CD14-positive monocyte (primary cell): ENCODE measurements around the gene SARNP. TPM values are rescaled to one million over a fixed set of nuclear protein-coding genes. Genes with fewer than 3 reads are reported as not detected.
"Not testable (repeated sequence)": the region's sequence is repeated elsewhere in the genome, so short reads cannot be mapped to it uniquely, and the experiment has no call there.

ENCODE experiments used
- DNase-seq, 3 donors: peaks; one replicate each; pipeline ENCODE4 v3.0.0-alpha.2; 2011 to 2022
- H2AFZ ChIP-seq: 2 replicates; pipeline ENCODE4 v1.6.0; 2012; ENCODE audit warnings: mild to moderate bottlenecking, low read depth, low read length, inconsistent platforms; ENCODE audit not compliant: insufficient read depth, poor library complexity, severe bottlenecking
- H3K27ac ChIP-seq, 2 donors: 1 replicate in 1 of 2; 2 replicates in 1 of 2; pipeline ENCODE4 v1.5.1; 2012 to 2013; ENCODE audit warnings: low read length in 2 of 2, control low read depth in 1 of 2, inconsistent platforms in 1 of 2, low read depth in 1 of 2, mild to moderate bottlenecking in 1 of 2
- H3K27me3 ChIP-seq, 2 donors: one replicate each; pipeline versions ENCODE4 v1.6.0 to v1.6.1; 2011 to 2013; ENCODE audit warnings: low read length in 2 of 2; ENCODE audit not compliant: control insufficient read depth in 2 of 2, insufficient read depth in 2 of 2
- H3K36me3 ChIP-seq, 2 donors: replicated peaks in 1 of 2; 1 replicate in 1 of 2; 2 replicates in 1 of 2; pipeline versions ENCODE4 v1.5.1 to v1.6.1; 2012 to 2013; ENCODE audit warnings: low read length in 2 of 2, control low read depth in 1 of 2, inconsistent platforms in 1 of 2, mild to moderate bottlenecking in 1 of 2; ENCODE audit not compliant: insufficient read depth in 2 of 2, control insufficient read depth in 1 of 2
- H3K4me1 ChIP-seq, 2 donors: 1 replicate in 1 of 2; 2 replicates in 1 of 2; pipeline versions ENCODE4 v1.5.1 to v1.6.1; 2012 to 2013; ENCODE audit warnings: low read length in 2 of 2, control low read depth in 1 of 2, inconsistent platforms in 1 of 2, mild to moderate bottlenecking in 1 of 2, moderate library complexity in 1 of 2; ENCODE audit not compliant: insufficient read depth in 2 of 2, control insufficient read depth in 1 of 2
- H3K4me2 ChIP-seq: replicated peaks from 2 replicates; pipeline ENCODE3; 2012; ENCODE audit warnings: low read length, moderate library complexity, mild to moderate bottlenecking; ENCODE audit not compliant: poor library complexity, severe bottlenecking; ENCODE audit errors: extremely low read depth
- H3K4me3 ChIP-seq, 3 experiments: fragments of 200-600 bp in 1 of 3; sonication (generic) in 1 of 3; replicated peaks in 1 of 3; 1 replicate in 2 of 3; 2 replicates in 1 of 3; pipeline ENCODE4 v1.5.1; 2011 to 2013; ENCODE audit warnings: low read length in 3 of 3, mild to moderate bottlenecking in 3 of 3, control low read depth in 2 of 3, low read depth in 2 of 3, inconsistent platforms in 1 of 3, moderate library complexity in 1 of 3
- H3K79me2 ChIP-seq: 2 replicates; pipeline ENCODE4 v1.6.0; 2012; ENCODE audit warnings: mild to moderate bottlenecking, control low read depth, inconsistent platforms, low read length, moderate library complexity; ENCODE audit not compliant: insufficient read depth
- H3K9ac ChIP-seq: 2 replicates; pipeline ENCODE4 v1.6.0; 2017; ENCODE audit warnings: low read length, mild to moderate bottlenecking; ENCODE audit not compliant: insufficient read depth, poor library complexity, severe bottlenecking
- H3K9me3 ChIP-seq, 2 donors: replicated peaks in 1 of 2; 1 replicate in 1 of 2; 2 replicates in 1 of 2; pipeline versions ENCODE4 v1.5.1 to v1.6.1; 2012 to 2013; ENCODE audit warnings: low read length in 2 of 2, control low read depth in 1 of 2; ENCODE audit not compliant: control insufficient read depth in 1 of 2, insufficient read depth in 1 of 2
- H4K20me1 ChIP-seq: 2 replicates; pipeline ENCODE4 v1.6.0; 2012; ENCODE audit warnings: mild to moderate bottlenecking, low read length, control low read depth, moderate library complexity; ENCODE audit not compliant: insufficient read depth
- H3K27ac Mint-ChIP-seq, 7 donors: one replicate each; pipeline ENCODE4 v1.8.0; 2020; ENCODE audit warnings: mild to moderate bottlenecking in 7 of 7, mixed read lengths in 7 of 7, moderate library complexity in 6 of 7, inconsistent platforms in 2 of 7
- H3K27me3 Mint-ChIP-seq, 3 donors: one replicate each; pipeline ENCODE4 v1.8.0; 2021 to 2022; ENCODE audit warnings: low read depth in 3 of 3, mild to moderate bottlenecking in 3 of 3, mixed read lengths in 3 of 3, moderate library complexity in 3 of 3, inconsistent platforms in 1 of 3
- H3K36me3 Mint-ChIP-seq, 2 donors: one replicate each; pipeline ENCODE4 v1.8.0; 2020; ENCODE audit warnings: mixed read lengths in 2 of 2, inconsistent platforms in 1 of 2, mild to moderate bottlenecking in 1 of 2
- H3K4me1 Mint-ChIP-seq: one replicate; pipeline ENCODE4 v1.8.0; 2020; ENCODE audit warnings: mild to moderate bottlenecking, mixed read lengths
- H3K4me3 Mint-ChIP-seq, 2 donors: one replicate each; pipeline ENCODE4 v1.8.0; 2020; ENCODE audit warnings: mild to moderate bottlenecking in 2 of 2, mixed read lengths in 2 of 2, moderate library complexity in 1 of 2
- H3K9me3 Mint-ChIP-seq, 7 donors: one replicate each; pipeline ENCODE4 v1.8.0; 2020 to 2022; ENCODE audit warnings: mixed read lengths in 7 of 7, mild to moderate bottlenecking in 6 of 7, moderate library complexity in 6 of 7, inconsistent platforms in 2 of 7
- WGBS: methylation state at CpG from one replicate; pipeline ENCODE4 v1.1.5; 2013; ENCODE audit warnings: missing lambda C conversion rate; ENCODE audit not compliant: insufficient coverage; 5-methylcytosine and 5-hydroxymethylcytosine counted together
- intact Hi-C, 2 donors: fragments of 100-400 bp; cut with micrococcal nuclease; formaldehyde crosslinking; loops; one replicate each; pipeline versions ENCODE4 v1.15.0 to v1.15.1; 2023
- polyA plus RNA-seq, 3 donors: library from polyadenylated mRNA; depleted of rRNA in 1 of 3; unstranded in 2 of 3; stranded (reverse) in 1 of 3; fragments of 300-500 nt in 2 of 3; fragments of >200 nt in 1 of 3; fragmentation: Illumina TruSeq in 2 of 3; gene quantifications; 1 replicate in 2 of 3; 2 replicates in 1 of 3; pipeline ENCODE4 v1.2.3, GENCODE V29; 2012 to 2021
- TF ChIP-seq, protein P1 (sequence below): fragments of 200-600 bp; IDR thresholded peaks from one replicate; pipeline ENCODE4 v1.8.0; 2022; ENCODE audit warnings: antibody characterized with exemption, mild to moderate bottlenecking

The SARNP gene
- polyA plus RNA-seq, 3 donors = 28.9 to 139 (median 98.6) TPM

DNA sequence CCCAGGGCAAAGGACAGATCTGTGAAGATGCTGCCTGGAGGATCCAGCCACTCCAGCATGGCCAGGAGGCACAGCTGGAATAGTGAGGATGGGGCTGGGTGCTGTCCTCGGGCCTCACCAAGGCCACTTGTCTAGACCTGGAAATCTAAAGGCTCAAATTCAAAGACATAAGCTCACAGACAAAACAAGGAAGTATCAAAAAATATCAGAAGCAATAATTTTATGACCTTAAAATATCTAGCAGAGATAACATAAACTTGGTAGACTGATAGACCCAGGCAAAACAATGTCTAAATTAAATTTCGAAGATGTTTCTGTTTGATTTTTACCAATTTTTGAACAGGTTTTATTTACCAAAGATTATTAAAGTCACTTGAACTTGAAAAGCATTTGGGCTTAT lies 47.8 kb upstream of the SARNP start:
- no peak overlapping the region for H3K27ac ChIP-seq
- no peaks in the 10 kb centered on the region for H3K27me3 ChIP-seq
- H3K9ac ChIP-seq = no peak overlapping the region
- H4K20me1 ChIP-seq = no peaks in the 10 kb centered on the region
- H3K79me2 ChIP-seq = no peaks in the 10 kb centered on the region
- DNase-seq = no peak
- intact Hi-C loops = no loop called here
- H3K9me3 ChIP-seq = peaks cover 0 to 25% of the 10 kb centered on the region in 2 donors
- H3K4me1 Mint-ChIP-seq = no peaks in the 10 kb centered on the region
- H2AFZ ChIP-seq = no peak overlapping the region
- H3K4me3 ChIP-seq = no peak overlapping the region
- H3K36me3 Mint-ChIP-seq = no peaks in the 10 kb centered on the region
- peaks cover 0 to 5% (median 0%) of the 10 kb centered on the region in 3 donors for H3K27me3 Mint-ChIP-seq
- no peaks in the 10 kb centered on the region for H3K4me1 ChIP-seq
- no peaks in the 10 kb centered on the region for H3K36me3 ChIP-seq
- H3K4me2 ChIP-seq = no peak overlapping the region
- no peak overlapping the region for H3K27ac Mint-ChIP-seq
- H3K4me3 Mint-ChIP-seq = no peak overlapping the region
- H3K9me3 Mint-ChIP-seq = peaks cover 0 to 23% (median 8%) of the 10 kb centered on the region in 7 donors
- WGBS = no CpG with 5 or more reads among the region's 2 CpGs
- TF ChIP-seq, protein P1, sequence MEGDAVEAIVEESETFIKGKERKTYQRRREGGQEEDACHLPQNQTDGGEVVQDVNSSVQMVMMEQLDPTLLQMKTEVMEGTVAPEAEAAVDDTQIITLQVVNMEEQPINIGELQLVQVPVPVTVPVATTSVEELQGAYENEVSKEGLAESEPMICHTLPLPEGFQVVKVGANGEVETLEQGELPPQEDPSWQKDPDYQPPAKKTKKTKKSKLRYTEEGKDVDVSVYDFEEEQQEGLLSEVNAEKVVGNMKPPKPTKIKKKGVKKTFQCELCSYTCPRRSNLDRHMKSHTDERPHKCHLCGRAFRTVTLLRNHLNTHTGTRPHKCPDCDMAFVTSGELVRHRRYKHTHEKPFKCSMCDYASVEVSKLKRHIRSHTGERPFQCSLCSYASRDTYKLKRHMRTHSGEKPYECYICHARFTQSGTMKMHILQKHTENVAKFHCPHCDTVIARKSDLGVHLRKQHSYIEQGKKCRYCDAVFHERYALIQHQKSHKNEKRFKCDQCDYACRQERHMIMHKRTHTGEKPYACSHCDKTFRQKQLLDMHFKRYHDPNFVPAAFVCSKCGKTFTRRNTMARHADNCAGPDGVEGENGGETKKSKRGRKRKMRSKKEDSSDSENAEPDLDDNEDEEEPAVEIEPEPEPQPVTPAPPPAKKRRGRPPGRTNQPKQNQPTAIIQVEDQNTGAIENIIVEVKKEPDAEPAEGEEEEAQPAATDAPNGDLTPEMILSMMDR = no peak

DNA sequence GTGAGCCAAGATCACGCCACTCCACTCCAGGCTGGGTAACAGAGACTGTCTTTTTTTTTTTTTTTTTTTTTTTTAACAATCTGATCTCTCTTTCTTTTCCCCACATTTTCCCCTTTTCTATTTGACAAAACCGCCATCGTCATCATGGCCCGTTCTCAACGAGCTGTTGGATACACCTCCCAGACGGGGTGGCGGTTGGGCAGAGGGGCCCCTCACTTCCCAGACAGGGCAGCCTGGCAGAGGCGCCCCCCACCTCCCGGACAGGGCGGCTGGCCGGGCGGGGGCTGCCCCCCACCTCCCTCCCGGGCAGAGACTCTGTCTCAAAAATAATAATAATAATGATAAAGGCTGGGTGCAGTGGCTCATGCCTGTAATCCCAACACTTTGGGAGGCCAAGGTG lies 45.4 kb upstream of the SARNP start:
- H3K36me3 ChIP-seq, H3K79me2 ChIP-seq, H3K27ac Mint-ChIP-seq, H3K4me1 ChIP-seq, H3K4me3 ChIP-seq, H3K27me3 ChIP-seq, DNase-seq, H3K36me3 Mint-ChIP-seq, H2AFZ ChIP-seq, intact Hi-C loops, H3K4me2 ChIP-seq, H3K9ac ChIP-seq, H3K4me1 Mint-ChIP-seq, H3K4me3 Mint-ChIP-seq, H3K27me3 Mint-ChIP-seq, H3K27ac ChIP-seq, H4K20me1 ChIP-seq: not testable (repeated sequence)
- peaks cover 0 to 25% of the 10 kb centered on the region in 2 donors for H3K9me3 ChIP-seq
- WGBS = 97% methylated on average over 6 of the region's 13 CpGs
- peaks cover 0 to 23% (median 8%) of the 10 kb centered on the region in 7 donors for H3K9me3 Mint-ChIP-seq
